Activated CD8-positive, alpha-beta memory T cell treated with anti-CD3 and anti-CD28 coated beads for 36 hours (primary cell): ENCODE measurements around the gene PTPN1. TPM values are rescaled to one million over a fixed set of nuclear protein-coding genes. Genes with fewer than 3 reads are reported as not detected.

Experiments
- CTCF ChIA-PET: fragments of 350-600 bp; sonication (Branson Sonifier 250); formaldehyde crosslinking; loops from one replicate; lab custom pipeline; 2021; ENCODE audit warnings: antibody characterized with exemption; lab: Charles Lee
- POLR2A ChIA-PET: fragments of 350-600 bp; sonication (Branson Sonifier 250); formaldehyde crosslinking; loops from one replicate; lab custom pipeline; 2021; ENCODE audit warnings: antibody characterized with exemption; lab: Charles Lee
- total RNA-seq, 2 experiments: library from RNA; stranded (reverse); gene quantifications; one replicate each; pipeline ENCODE4 v1.2.3, GENCODE V29; 2021

Gene PTPN1
- total RNA-seq, 2 experiments from 2014 or later, result 67.9 to 70.5 TPM

- CTCF ChIA-PET, result no interaction called here
These were observed 25.0 kb downstream of the PTPN1 start for GRCh38 chr20:50535162-50535561.

GRCh38 chr20:50536333-50536732, 26.1 kb downstream of the PTPN1 start:
- ChIA-PET CTCF (no interaction called here), POLR2A (no interaction called here)

More at GRCh38 chr20:50535162-50535561, 25.0 kb downstream of the PTPN1 start:
- POLR2A ChIA-PET, result interaction anchor here (0.6 kb wide), 1 partner anchor 13 kb away, joined by 3 read pairs; no protein-coding TSS in a partner anchor

DNA sequence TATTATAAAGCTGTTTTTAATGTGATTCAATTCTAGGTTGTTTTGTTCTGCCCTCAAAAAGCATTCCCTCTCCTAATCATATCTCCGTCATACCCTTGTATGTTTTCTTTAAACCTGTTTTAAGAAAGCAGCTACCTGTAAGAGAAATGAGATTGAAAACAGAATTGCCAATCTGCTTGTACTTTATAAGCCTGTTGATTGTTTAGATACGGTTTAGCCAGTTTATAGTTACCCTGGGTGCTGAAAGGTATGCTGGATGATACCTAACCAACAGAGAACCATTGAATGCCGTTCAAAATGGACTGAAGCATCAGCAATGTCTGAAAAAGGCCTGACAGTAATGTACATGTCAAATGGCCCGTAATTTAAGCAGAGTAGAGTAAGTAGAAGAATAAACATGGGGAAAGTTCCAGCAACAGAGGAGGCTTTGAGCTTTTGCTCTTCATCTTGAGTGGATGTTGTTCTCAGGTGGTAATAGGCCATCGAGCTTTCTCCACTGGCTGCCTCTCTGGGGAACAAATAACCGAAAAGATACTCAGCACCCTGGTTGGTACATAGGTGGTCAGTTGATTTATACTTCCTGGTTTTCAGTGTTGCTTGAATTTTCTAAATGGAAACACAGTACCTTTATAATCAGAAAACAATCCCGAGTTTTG, 27.5 kb downstream of the PTPN1 start:
- POLR2A ChIA-PET, result interaction anchor here (0.6 to 0.7 kb wide), 2 partner anchors 8 to 9 kb away, joined by 4 read pairs; no protein-coding TSS in a partner anchor
- CTCF ChIA-PET, result interaction anchor here (0.7 to 1.2 kb wide), 4 partner anchors 12 to 51 kb away, joined by 3 to 4 read pairs (median 3); no protein-coding TSS in a partner anchor

GRCh38 chr20:50538276-50538675, 28.1 kb downstream of the PTPN1 start:
- POLR2A ChIA-PET, result interaction anchor here (0.7 kb wide), 1 partner anchor 8 kb away, joined by 4 read pairs; no protein-coding TSS in a partner anchor
- CTCF ChIA-PET, result interaction anchor here (1.0 to 1.1 kb wide), 2 partner anchors 33 to 50 kb away, joined by 3 to 4 read pairs; no protein-coding TSS in a partner anchor

GRCh38 chr20:50539798-50540197, 29.6 kb downstream of the PTPN1 start:
- POLR2A ChIA-PET, result interaction anchor here (0.6 kb wide), 1 partner anchor 29 kb away, joined by 4 read pairs; no protein-coding TSS in a partner anchor
- CTCF ChIA-PET, result interaction anchor here (0.7 kb wide), 1 partner anchor 218 kb away, joined by 5 read pairs; no protein-coding TSS in a partner anchor

GRCh38 chr20:50540620-50541605, 30.7 kb downstream of the PTPN1 start:
- ChIA-PET POLR2A (interaction anchor here (0.6 to 1.6 kb wide), 2 partner anchors 21 to 30 kb away, joined by 4 read pairs; no protein-coding TSS in a partner anchor), CTCF (interaction anchor here (1.0 to 1.7 kb wide), 2 partner anchors 7 to 9 kb away, joined by 3 read pairs; no protein-coding TSS in a partner anchor)

GRCh38 chr20:50541606-50542041, 31.4 kb downstream of the PTPN1 start:
- CTCF ChIA-PET, result interaction anchor here (1.0 to 1.7 kb wide), 2 partner anchors 8 to 10 kb away, joined by 3 read pairs; no protein-coding TSS in a partner anchor
- POLR2A ChIA-PET, result interaction anchor here (1.6 kb wide), 1 partner anchor 20 kb away, joined by 4 read pairs; no protein-coding TSS in a partner anchor

DNA sequence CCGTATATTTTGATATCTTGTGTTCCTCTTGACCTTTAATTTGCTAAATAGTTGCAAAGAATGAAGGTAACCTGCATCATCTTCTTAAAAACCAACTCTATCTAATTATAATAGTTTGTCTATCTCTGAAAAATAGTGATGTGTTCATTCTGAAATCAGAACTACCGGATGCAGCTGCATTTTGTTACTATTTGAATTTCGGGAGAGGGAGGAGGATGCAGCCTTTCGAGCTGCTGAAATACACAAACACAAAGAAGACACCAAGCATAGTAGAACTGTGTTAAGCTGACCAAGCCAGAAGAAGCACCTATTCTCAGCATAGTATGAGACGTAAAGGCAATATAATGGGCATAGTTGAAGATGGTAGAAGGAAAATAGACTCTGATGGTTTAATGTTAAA, 33.1 kb downstream of the PTPN1 start:
- CTCF ChIA-PET, result no interaction called here

GRCh38 chr20:50545126-50545525, 34.9 kb downstream of the PTPN1 start:
- ChIA-PET POLR2A (no interaction called here), CTCF (interaction anchor here (0.8 kb wide), 1 partner anchor 25 kb away, joined by 3 read pairs; no protein-coding TSS in a partner anchor)

More for the DNA sequence above, 33.1 kb downstream of the PTPN1 start:
- POLR2A ChIA-PET, result no interaction called here

- ChIA-PET POLR2A (interaction anchor here (0.7 to 1.4 kb wide), 4 partner anchors 9 to 33 kb away, joined by 3 to 5 read pairs (median 4); no protein-coding TSS in a partner anchor), CTCF (interaction anchor here (1.0 to 2.3 kb wide), 4 partner anchors 15 to 60 kb away, joined by 4 to 8 read pairs (median 5); no protein-coding TSS in a partner anchor)
These were observed 36.6 kb downstream of the PTPN1 start for GRCh38 chr20:50546729-50547314.

DNA sequence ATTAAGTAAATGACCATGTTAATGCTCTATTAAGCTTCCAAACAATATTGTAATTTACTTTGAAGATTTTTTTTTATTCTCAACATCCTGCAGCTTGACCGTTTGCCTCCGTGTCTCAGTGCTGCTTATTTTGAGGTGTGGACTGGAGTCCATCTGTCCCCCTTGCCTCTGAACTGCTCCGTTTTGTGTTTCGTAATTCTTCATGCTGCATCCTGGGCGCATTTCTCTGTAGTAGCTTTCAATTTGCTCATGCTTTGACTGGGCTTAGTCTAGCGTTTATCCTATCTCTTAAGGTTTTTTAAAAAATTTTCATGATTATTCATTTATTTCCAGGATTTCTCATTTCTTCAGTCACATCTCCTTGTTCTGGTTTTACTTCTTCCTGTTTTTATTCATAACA, 37.8 kb downstream of the PTPN1 start:
- POLR2A ChIA-PET, result interaction anchor here (0.8 kb wide), 1 partner anchor 14 kb away, joined by 3 read pairs; no protein-coding TSS in a partner anchor
- CTCF ChIA-PET, result interaction anchor here (1.6 to 2.3 kb wide), 2 partner anchors 14 to 60 kb away, joined by 5 to 8 read pairs; no protein-coding TSS in a partner anchor

DNA sequence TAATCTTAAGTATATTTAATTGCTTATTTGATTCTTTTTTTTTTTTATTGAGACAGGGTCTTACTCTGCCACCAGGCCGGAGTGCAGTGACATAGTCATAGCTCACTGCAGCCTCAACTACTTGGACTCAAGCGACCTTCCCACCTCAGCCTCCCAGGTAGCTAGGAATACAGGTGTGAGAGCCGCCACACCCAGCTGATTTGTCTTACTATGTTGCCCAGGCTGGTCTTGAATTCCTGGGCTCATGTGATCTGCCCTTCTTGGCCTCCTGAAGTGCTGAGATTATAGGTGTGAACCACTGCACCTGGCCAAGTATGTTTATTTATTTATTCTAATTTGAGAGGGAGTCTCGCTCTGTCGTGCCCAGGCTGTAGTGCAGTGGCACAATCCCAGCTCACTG, 38.2 kb downstream of the PTPN1 start:
- CTCF ChIA-PET, result interaction anchor here (1.6 to 2.3 kb wide), 2 partner anchors 13 to 61 kb away, joined by 5 to 8 read pairs; no protein-coding TSS in a partner anchor
- POLR2A ChIA-PET, result interaction anchor here (0.7 to 0.8 kb wide), 2 partner anchors 13 kb away, joined by 3 read pairs; no protein-coding TSS in a partner anchor

DNA sequence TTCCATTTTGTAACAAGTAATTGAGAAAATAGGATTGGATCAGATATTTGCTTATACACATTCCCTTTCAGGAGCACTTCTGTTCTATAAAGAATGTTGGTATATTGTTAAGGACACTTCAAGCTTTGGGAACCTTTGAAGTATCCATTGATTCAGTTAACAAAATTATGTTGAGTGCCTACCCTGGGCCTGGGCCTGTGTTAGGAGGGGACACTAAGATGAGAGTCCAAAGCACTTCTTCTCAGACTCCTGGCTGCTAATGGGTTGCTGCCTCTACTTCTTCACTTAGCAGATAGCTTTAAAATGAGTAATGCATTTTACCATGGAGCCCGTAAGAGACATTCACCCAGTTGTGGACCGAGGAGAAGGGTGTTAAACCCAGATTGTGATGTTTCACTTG, 40.3 kb downstream of the PTPN1 start:
- ChIA-PET POLR2A (interaction anchor here (0.6 to 1.1 kb wide), 2 partner anchors 20 to 76 kb away, joined by 4 to 6 read pairs; no protein-coding TSS in a partner anchor), CTCF (interaction anchor here (1.1 to 1.3 kb wide), 4 partner anchors 11 to 39 kb away, joined by 3 to 4 read pairs (median 4); no protein-coding TSS in a partner anchor)

- CTCF ChIA-PET, result interaction anchor here (0.6 to 1.2 kb wide), 3 partner anchors 19 to 40 kb away, joined by 4 read pairs; no protein-coding TSS in a partner anchor
- POLR2A ChIA-PET, result interaction anchor here (0.5 to 1.1 kb wide), 3 partner anchors 11 to 76 kb away, joined by 4 to 7 read pairs (median 6); no protein-coding TSS in a partner anchor
These were observed 41.1 kb downstream of the PTPN1 start for GRCh38 chr20:50551288-50551687.

DNA sequence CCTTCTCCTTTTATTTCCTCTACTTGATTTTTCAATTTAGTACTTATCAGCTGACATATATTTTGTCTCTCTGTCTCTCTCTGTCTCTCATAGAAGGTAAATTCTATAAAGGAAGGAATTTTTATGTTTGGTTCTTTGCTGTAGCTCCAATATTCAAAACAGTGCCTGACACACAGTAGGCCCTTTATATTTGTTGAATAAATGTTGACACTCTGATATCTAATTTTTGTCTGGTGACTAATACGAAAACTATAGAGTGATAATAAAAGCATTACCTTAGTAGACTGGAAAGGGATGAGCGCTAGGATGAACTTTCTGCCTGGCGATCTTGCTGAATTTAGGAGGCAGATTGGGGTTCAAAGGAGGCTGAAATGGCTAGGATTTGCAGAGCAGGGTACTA, 42.8 kb downstream of the PTPN1 start:
- CTCF ChIA-PET, result no interaction called here
- POLR2A ChIA-PET, result no interaction called here

- ChIA-PET CTCF (no interaction called here), POLR2A (interaction anchor here (0.6 kb wide), 1 partner anchor 33 kb away, joined by 3 read pairs; no protein-coding TSS in a partner anchor)
These were observed 44.8 kb downstream of the PTPN1 start for GRCh38 chr20:50554694-50555579.
